WERI-Rb-1 (cell line): ENCODE measurements around the gene UBE2U.

Source experiments
- DNase-seq: peaks from one replicate; pipeline ENCODE4 v3.0.0-alpha.2; 2020
- H3K27ac ChIP-seq: fragments of 250-450 bp; sonication (Bioruptor Pico); 2 replicates; pipeline ENCODE4 v1.5.1; 2020; ENCODE audit warnings: mild to moderate bottlenecking, moderate library complexity
- H3K27me3 ChIP-seq: fragments of 250-450 bp; sonication (Bioruptor Pico); 2 replicates; pipeline ENCODE4 v1.5.1; 2021; ENCODE audit warnings: mild to moderate bottlenecking, low read depth, moderate library complexity; ENCODE audit not compliant: insufficient read depth, severe bottlenecking
- H3K36me3 ChIP-seq: fragments of 250-450 bp; sonication (Bioruptor Pico); 2 replicates; pipeline ENCODE4 v1.5.1; 2020; ENCODE audit warnings: mild to moderate bottlenecking, moderate library complexity
- H3K4me3 ChIP-seq: 2 replicates; pipeline ENCODE4 v1.5.1; 2011; ENCODE audit warnings: low read depth, mild to moderate bottlenecking, control low read depth, low read length
- H3K9me3 ChIP-seq: fragments of 250-450 bp; sonication (Bioruptor Pico); 2 replicates; pipeline ENCODE4 v1.5.1; 2021; ENCODE audit warnings: mild to moderate bottlenecking, moderate library complexity; ENCODE audit not compliant: severe bottlenecking
- TF ChIP-seq, protein P1 (sequence below): IDR thresholded peaks from 2 replicates; pipeline ENCODE4 v1.5.1; 2011; ENCODE audit warnings: low read depth, mild to moderate bottlenecking, control low read depth, inconsistent platforms, low read length

The UBE2U gene

GRCh38 chr1:64241069-64241468 is 37.6 kb downstream of the UBE2U start:
- TF ChIP-seq, protein P1, sequence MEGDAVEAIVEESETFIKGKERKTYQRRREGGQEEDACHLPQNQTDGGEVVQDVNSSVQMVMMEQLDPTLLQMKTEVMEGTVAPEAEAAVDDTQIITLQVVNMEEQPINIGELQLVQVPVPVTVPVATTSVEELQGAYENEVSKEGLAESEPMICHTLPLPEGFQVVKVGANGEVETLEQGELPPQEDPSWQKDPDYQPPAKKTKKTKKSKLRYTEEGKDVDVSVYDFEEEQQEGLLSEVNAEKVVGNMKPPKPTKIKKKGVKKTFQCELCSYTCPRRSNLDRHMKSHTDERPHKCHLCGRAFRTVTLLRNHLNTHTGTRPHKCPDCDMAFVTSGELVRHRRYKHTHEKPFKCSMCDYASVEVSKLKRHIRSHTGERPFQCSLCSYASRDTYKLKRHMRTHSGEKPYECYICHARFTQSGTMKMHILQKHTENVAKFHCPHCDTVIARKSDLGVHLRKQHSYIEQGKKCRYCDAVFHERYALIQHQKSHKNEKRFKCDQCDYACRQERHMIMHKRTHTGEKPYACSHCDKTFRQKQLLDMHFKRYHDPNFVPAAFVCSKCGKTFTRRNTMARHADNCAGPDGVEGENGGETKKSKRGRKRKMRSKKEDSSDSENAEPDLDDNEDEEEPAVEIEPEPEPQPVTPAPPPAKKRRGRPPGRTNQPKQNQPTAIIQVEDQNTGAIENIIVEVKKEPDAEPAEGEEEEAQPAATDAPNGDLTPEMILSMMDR = no peak
- no peaks in the 10 kb centered on the region for H3K9me3 ChIP-seq
- no peak for DNase-seq
- H3K36me3 ChIP-seq = no peaks in the 10 kb centered on the region
- H3K27ac ChIP-seq = no peak overlapping the region
- H3K4me3 ChIP-seq = no peak overlapping the region
- no peaks in the 10 kb centered on the region for H3K27me3 ChIP-seq

- Histone ChIP-seq H3K9me3 (no peaks in the 10 kb centered on the region), H3K27ac (peak overlapping the region; percentile 50), H3K27me3 (no peaks in the 10 kb centered on the region), H3K4me3 (no peak overlapping the region), H3K36me3 (no peaks in the 10 kb centered on the region)
- DNase-seq = no peak
- TF ChIP-seq, protein P1 = 0 out of 2 replicates have a peak, but pooled peaks have one; percentile 5
These were observed 39.7 kb downstream of the UBE2U start for GRCh38 chr1:64242895-64243756.

GRCh38 chr1:64243757-64244080 is 40.3 kb downstream of the UBE2U start:
- Histone ChIP-seq H3K27ac (peak overlapping the region; percentile 50), H3K9me3 (no peaks in the 10 kb centered on the region), H3K27me3 (no peaks in the 10 kb centered on the region), H3K4me3 (no peak overlapping the region), H3K36me3 (no peaks in the 10 kb centered on the region)
- peak; percentile 24 for DNase-seq
- TF ChIP-seq, protein P1 = no peak

DNA sequence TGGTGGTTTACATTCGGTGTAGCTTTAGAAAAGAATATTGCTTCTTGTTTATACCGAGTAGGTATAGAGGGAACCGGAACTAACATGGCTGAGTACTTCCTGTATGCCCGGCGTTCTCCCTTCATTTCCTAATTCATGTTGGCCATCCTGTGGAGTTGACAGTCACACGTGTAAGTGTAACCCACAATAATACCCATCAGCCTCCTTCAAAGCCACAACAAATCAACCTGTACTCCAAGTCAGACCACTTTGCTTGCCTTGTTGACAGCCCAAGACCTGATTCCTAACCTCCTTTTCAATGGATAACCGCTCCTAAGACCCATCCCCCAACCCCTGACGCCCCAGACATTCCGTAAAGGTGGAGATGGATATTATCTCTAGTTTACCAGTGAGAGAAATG is 42.1 kb downstream of the UBE2U start:
- no peak overlapping the region for H3K27ac ChIP-seq
- TF ChIP-seq, protein P1 = no peak
- H3K9me3 ChIP-seq = no peaks in the 10 kb centered on the region
- no peak for DNase-seq
- H3K27me3 ChIP-seq = no peaks in the 10 kb centered on the region
- no peak overlapping the region for H3K4me3 ChIP-seq
- H3K36me3 ChIP-seq = no peaks in the 10 kb centered on the region

DNA sequence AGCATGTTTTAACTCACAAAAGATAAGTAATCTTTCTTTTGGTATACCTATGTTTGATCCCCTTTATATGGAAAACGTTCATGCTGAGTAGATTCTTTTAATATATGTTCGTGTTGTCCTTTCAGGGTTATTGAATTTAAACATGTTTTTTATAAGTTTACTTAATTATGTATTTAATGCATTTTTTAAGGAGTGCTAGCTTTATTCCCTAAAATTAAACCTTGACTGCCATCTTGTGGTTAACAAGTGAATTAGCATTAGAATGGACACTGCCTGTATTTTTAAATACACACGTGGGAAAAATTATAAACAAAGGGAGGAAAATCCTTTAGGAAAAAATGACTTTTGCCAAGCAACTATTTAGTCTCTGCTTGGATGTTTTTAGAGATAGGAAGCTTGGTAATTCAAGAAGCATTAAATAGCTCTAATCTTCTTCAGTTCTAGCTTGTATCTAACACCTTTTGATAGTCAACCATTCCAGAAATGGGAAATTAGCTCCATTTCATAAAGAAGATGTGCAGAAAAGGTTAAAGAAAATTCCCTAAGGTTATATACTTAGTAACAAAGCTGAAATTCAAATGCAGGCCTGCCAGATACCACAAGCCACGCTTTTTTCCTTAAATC is 43.0 kb downstream of the UBE2U start:
- H3K4me3 ChIP-seq = no peak overlapping the region
- DNase-seq = no peak
- TF ChIP-seq, protein P1 = 0 out of 2 replicates have a peak, but pooled peaks have one; percentile 10
- H3K27ac ChIP-seq = peak overlapping the region; percentile 14; the same call in 1 of the 2 replicates
- H3K36me3 ChIP-seq = no peaks in the 10 kb centered on the region
- H3K27me3 ChIP-seq = no peaks in the 10 kb centered on the region
- H3K9me3 ChIP-seq = no peaks in the 10 kb centered on the region
